H1 (cell line): ENCODE data around the gene PTPRD. TPM values are rescaled to one million over a fixed set of nuclear protein-coding genes. Genes with fewer than 3 reads are reported as not detected.

Source experiments
- CTCF ChIA-PET: fragments of 300-600 bp; sonication (Branson Sonifier 250); formaldehyde crosslinking; loops from one replicate; lab custom pipeline; 2021; ENCODE audit not compliant: partially characterized antibody; lab: Charles Lee
- POLR2A ChIA-PET: fragments of 300-600 bp; sonication (Branson Sonifier 250); formaldehyde crosslinking; loops from one replicate; lab custom pipeline; 2021; ENCODE audit warnings: inconsistent platforms; ENCODE audit not compliant: partially characterized antibody; lab: Charles Lee
- DNase-seq, 2 experiments: peaks; one replicate each; pipeline versions ENCODE4 v3.0.0 to v3.0.0-alpha.2; 2010 to 2022; ENCODE audit warnings: low spot score in 2 of 2, low read depth in 1 of 2, mixed read lengths in 1 of 2
- FAIRE-seq: peaks from 2 replicates; lab custom pipeline; 2011; peaks lifted over from hg19 to GRCh38; lab: Jason Lieb, UNC
- H2AFZ ChIP-seq: 2 replicates; pipeline ENCODE4 v1.8.1; 2012; ENCODE audit warnings: low read length, inconsistent platforms
- H2AK5ac ChIP-seq: 2 replicates; pipeline ENCODE4 v1.6.1; 2013; ENCODE audit warnings: low read depth, low read length
- H2BK120ac ChIP-seq: replicated peaks from 2 replicates; pipeline ENCODE3; 2013; ENCODE audit warnings: low read depth, low read length, inconsistent platforms
- H2BK12ac ChIP-seq: 2 replicates; pipeline ENCODE4 v1.6.1; 2013; ENCODE audit warnings: low read depth, low read length
- H2BK15ac ChIP-seq: 2 replicates; pipeline ENCODE4 v1.6.1; 2013; ENCODE audit warnings: low read length
- H2BK20ac ChIP-seq: 2 replicates; pipeline ENCODE4 v1.6.1; 2013; ENCODE audit warnings: low read length
- H2BK5ac ChIP-seq: 2 replicates; pipeline ENCODE4 v1.6.1; 2013; ENCODE audit warnings: low read depth, low read length
- H3K14ac ChIP-seq: 2 replicates; pipeline ENCODE4 v1.6.1; 2013; ENCODE audit warnings: inconsistent platforms; ENCODE audit not compliant: insufficient read length
- H3K18ac ChIP-seq: 2 replicates; pipeline ENCODE4 v1.6.1; 2013; ENCODE audit warnings: low read length; ENCODE audit errors: extremely low read depth
- H3K23ac ChIP-seq: 2 replicates; pipeline ENCODE4 v1.6.1; 2013; ENCODE audit warnings: inconsistent platforms; ENCODE audit not compliant: insufficient read length
- H3K23me2 ChIP-seq: 2 replicates; pipeline ENCODE4 v1.6.1; 2013; ENCODE audit warnings: low read depth, low read length
- H3K27ac ChIP-seq: 2 replicates; pipeline ENCODE4 v1.6.1; 2011; ENCODE audit warnings: low read depth, low read length, inconsistent platforms
- H3K27me3 ChIP-seq, 4 experiments: replicated peaks in 1 of 4; 1 replicate in 1 of 4; 2 replicates in 3 of 4; pipeline versions ENCODE4 v1.6.1 to v1.8.1; 2011 to 2013; ENCODE audit warnings: low read length in 3 of 4, mild to moderate bottlenecking in 3 of 4, inconsistent platforms in 2 of 4, mixed read lengths in 2 of 4, moderate library complexity in 1 of 4; ENCODE audit not compliant: control insufficient read depth in 3 of 4, insufficient read depth in 3 of 4; ENCODE audit errors: extremely low read depth in 1 of 4
- H3K36me3 ChIP-seq, 4 experiments: 2 replicates each; pipeline versions ENCODE4 v1.6.1 to v1.8.1; 2011 to 2013; ENCODE audit warnings: mild to moderate bottlenecking in 4 of 4, low read length in 3 of 4, moderate library complexity in 2 of 4, control low read depth in 1 of 4, inconsistent platforms in 1 of 4; ENCODE audit not compliant: insufficient read depth in 4 of 4, control insufficient read depth in 2 of 4
- H3K4ac ChIP-seq: replicated peaks from 2 replicates; pipeline ENCODE3; 2013; ENCODE audit warnings: low read length, low read depth, mixed read lengths, inconsistent platforms; ENCODE audit not compliant: insufficient read length
- H3K4me1 ChIP-seq, 4 experiments: replicated peaks in 1 of 4; 1 replicate in 1 of 4; 2 replicates in 3 of 4; pipeline versions ENCODE4 v1.6.1 to v1.8.1; 2011 to 2013; ENCODE audit warnings: low read length in 3 of 4, inconsistent platforms in 2 of 4, mixed read lengths in 1 of 4; ENCODE audit not compliant: insufficient read depth in 4 of 4, control insufficient read depth in 3 of 4
- H3K4me2 ChIP-seq, 2 experiments: 2 replicates each; pipeline versions ENCODE4 v1.6.1 to v1.8.1; 2011 to 2013; ENCODE audit warnings: low read depth in 2 of 2, low read length in 2 of 2, control low read depth in 1 of 2, inconsistent platforms in 1 of 2, mild to moderate bottlenecking in 1 of 2; ENCODE audit not compliant: insufficient read depth in 1 of 2
- H3K4me3 ChIP-seq, 4 experiments: fragments of 200-600, 300-600 bp in 1 of 4; sonication (generic), shearing (Covaris generic), sonication (Bioruptor Twin) in 1 of 4; 2 replicates each; pipeline versions ENCODE4 v1.5.1 to v1.8.1; 2011 to 2016; ENCODE audit warnings: low read length in 4 of 4, low read depth in 3 of 4, control low read depth in 2 of 4, inconsistent platforms in 2 of 4, mild to moderate bottlenecking in 2 of 4, mixed read lengths in 1 of 4, moderate library complexity in 1 of 4; ENCODE audit not compliant: insufficient read depth in 2 of 4; ENCODE audit errors: extremely low read depth in 1 of 4
- H3K56ac ChIP-seq: replicated peaks from 2 replicates; pipeline ENCODE3; 2013; ENCODE audit warnings: low read depth, mild to moderate bottlenecking, mixed read lengths, low read length, inconsistent platforms; ENCODE audit not compliant: insufficient read length
- H3K79me1 ChIP-seq: 2 replicates; pipeline ENCODE4 v1.6.1; 2013; ENCODE audit warnings: low read depth, low read length, control low read depth
- H3K79me2 ChIP-seq, 2 experiments: 2 replicates each; pipeline versions ENCODE4 v1.6.1 to v1.8.1; 2012 to 2013; ENCODE audit warnings: low read length in 2 of 2, mild to moderate bottlenecking in 2 of 2, inconsistent platforms in 1 of 2; ENCODE audit not compliant: insufficient read depth in 2 of 2, control insufficient read depth in 1 of 2
- H3K9ac ChIP-seq, 4 experiments: replicated peaks in 1 of 4; 1 replicate in 1 of 4; 2 replicates in 3 of 4; pipeline versions ENCODE4 v1.6.1 to v1.8.1; 2011 to 2013; ENCODE audit warnings: low read depth in 3 of 4, low read length in 3 of 4, control low read depth in 2 of 4, mild to moderate bottlenecking in 2 of 4, moderate library complexity in 2 of 4, inconsistent platforms in 1 of 4; ENCODE audit errors: extremely low read depth in 1 of 4
- H3K9me3 ChIP-seq, 2 experiments: 2 replicates each; pipeline versions ENCODE4 v1.6.1 to v1.8.1; 2012 to 2013; ENCODE audit warnings: mild to moderate bottlenecking in 2 of 2, moderate library complexity in 2 of 2, control low read depth in 1 of 2, inconsistent platforms in 1 of 2, low read depth in 1 of 2, low read length in 1 of 2, mixed read lengths in 1 of 2; ENCODE audit not compliant: insufficient read depth in 2 of 2
- H4K20me1 ChIP-seq, 2 experiments: replicated peaks in 1 of 2; 2 replicates each; pipeline versions ENCODE3 to v1.8.1; 2011 to 2013; ENCODE audit warnings: inconsistent platforms in 2 of 2, low read length in 2 of 2, mild to moderate bottlenecking in 1 of 2; ENCODE audit not compliant: insufficient read depth in 2 of 2, control insufficient read depth in 1 of 2
- H4K5ac ChIP-seq: 2 replicates; pipeline ENCODE4 v1.6.1; 2013; ENCODE audit warnings: low read length, low read depth, mixed read lengths, inconsistent platforms; ENCODE audit not compliant: insufficient read length
- H4K8ac ChIP-seq: 2 replicates; pipeline ENCODE4 v1.8.0; 2013; ENCODE audit warnings: mild to moderate bottlenecking, moderate library complexity, low read length, inconsistent platforms; ENCODE audit not compliant: insufficient read depth; ENCODE audit errors: extremely low read depth
- H4K91ac ChIP-seq: replicated peaks from 2 replicates; pipeline ENCODE3; 2013; ENCODE audit warnings: low read length, mixed read lengths, inconsistent platforms; ENCODE audit not compliant: insufficient read length
- NANOG ChIP-seq: IDR thresholded peaks from 2 replicates; pipeline ENCODE4 v1.6.1; 2011; ENCODE audit warnings: low read length, low read depth, mild to moderate bottlenecking, inconsistent platforms; ENCODE audit not compliant: insufficient read depth, poor library complexity, severe bottlenecking
- TEAD4 ChIP-seq: IDR thresholded peaks from 2 replicates; pipeline ENCODE4 v1.6.1; 2012; ENCODE audit warnings: low read depth, low read length, inconsistent platforms, mixed read lengths
- WGBS, 2 experiments: shearing (Covaris generic) in 1 of 2; methylation state at CpG; one replicate each; pipeline versions ENCODE4 v1.1.6 to v1.1.7; 2013 to 2015; ENCODE audit warnings: low lambda C conversion rate in 2 of 2, mixed read lengths in 2 of 2, inconsistent platforms in 1 of 2, low coverage in 1 of 2, missing lambda C conversion rate in 1 of 2; ENCODE audit not compliant: insufficient replicate concordance in 2 of 2, insufficient coverage in 1 of 2, insufficient read length in 1 of 2; ENCODE audit errors: extremely low coverage in 1 of 2, missing lambda C conversion rate in 1 of 2; 5-methylcytosine and 5-hydroxymethylcytosine counted together
- polyA plus RNA-seq, 7 experiments: library from polyadenylated mRNA; depleted of rRNA in 3 of 7; stranded (reverse) in 5 of 7; unstranded in 2 of 7; fragments of >200 nt in 5 of 7; fragments of 200-250 nt in 2 of 7; gene quantifications; 1 replicate in 5 of 7; 2 replicates in 1 of 7; 4 replicates in 1 of 7; pipeline versions ENCODE4 v1.2.1 to v1.2.3, GENCODE V29; 2011 to 2013; ENCODE audit warnings: missing spikeins in 2 of 7, mixed read lengths in 2 of 7
- total RNA-seq: library from RNA; stranded (reverse); fragmentation: NEBNext Ultra II Directional; extraction: Animal tissue kit (Norgen Biotek cat#: 25700); gene quantifications from 2 replicates; pipeline ENCODE4 v1.2.1, GENCODE V29; 2021

The PTPRD gene
- total and polyA plus RNA-seq, 2 of the 8 experiments (the other 6 are each of a cell fraction or from before 2014, with no cell fraction given), result 17.2 to 77.0 TPM

- DNase-seq, result no peak
- no peak overlapping the region for H4K5ac ChIP-seq
- H2AFZ ChIP-seq, result no peak overlapping the region
- no peak overlapping the region for H2BK120ac ChIP-seq
- no peak overlapping the region for H3K14ac ChIP-seq
- no peak overlapping the region for H2BK20ac ChIP-seq
- H4K8ac ChIP-seq, result no peak overlapping the region
- H3K9ac ChIP-seq, result no peak overlapping the region
- H3K79me1 ChIP-seq, result no peaks in the 10 kb centered on the region
- H3K23ac ChIP-seq, result no peak overlapping the region
- no peaks in the 10 kb centered on the region for H3K9me3 ChIP-seq
- no peak for FAIRE-seq
- 89% methylated on average over 2 of the region's 2 CpGs; no CpG with 5 or more reads in 1 of the 2 experiments for WGBS, 2 experiments
- no peak overlapping the region for H2BK12ac ChIP-seq
- H2BK5ac ChIP-seq, result no peak overlapping the region
- no peak overlapping the region for H3K18ac ChIP-seq
- H3K36me3 ChIP-seq, result no peaks in the 10 kb centered on the region
- TF ChIP-seq NANOG (no peak), TEAD4 (no peak)
- H3K4me1 ChIP-seq, result peaks cover 0 to 5% (median 2%) of the 10 kb centered on the region in 4 experiments; a peak in 4 of 7 replicates
- H4K91ac ChIP-seq, result no peak overlapping the region
- no peak overlapping the region for H3K4me2 ChIP-seq
- H3K56ac ChIP-seq, result no peak overlapping the region
- H3K79me2 ChIP-seq, result no peaks in the 10 kb centered on the region
- CTCF ChIA-PET, result interaction anchor here (1.4 kb wide), 1 partner anchor 8 kb away, joined by 6 read pairs; no protein-coding TSS in a partner anchor
- no peak overlapping the region for H3K4me3 ChIP-seq
- H3K27ac ChIP-seq, result no peak overlapping the region
- no peaks in the 10 kb centered on the region for H4K20me1 ChIP-seq
- H3K23me2 ChIP-seq, result no peaks in the 10 kb centered on the region
- H3K4ac ChIP-seq, result no peak overlapping the region
- POLR2A ChIA-PET, result no interaction called here
- H3K27me3 ChIP-seq, result no peaks in the 10 kb centered on the region
- H2BK15ac ChIP-seq, result no peak overlapping the region
- no peak overlapping the region for H2AK5ac ChIP-seq
These were observed 1996.4 kb downstream of the PTPRD start for GRCh38 chr9:8616414-8616813.
